VCaP (cell line): ENCODE measurements around the gene TRPC4.
"Not testable (repeated sequence)": the region's sequence is repeated elsewhere in the genome, so short reads cannot be mapped to it uniquely, and the experiment has no call there.

Experiments used
- H3K27ac ChIP-seq: fragments of 450-650 bp; 2 replicates; pipeline ENCODE4 v1.5.1; 2017
- TF ChIP-seq, protein P1 (sequence below): fragments of 450-650 bp; conservative IDR thresholded peaks from 2 replicates; pipeline ENCODE4 v1.5.1; 2017; ENCODE audit warnings: mild to moderate bottlenecking, moderate library complexity

The TRPC4 gene

DNA sequence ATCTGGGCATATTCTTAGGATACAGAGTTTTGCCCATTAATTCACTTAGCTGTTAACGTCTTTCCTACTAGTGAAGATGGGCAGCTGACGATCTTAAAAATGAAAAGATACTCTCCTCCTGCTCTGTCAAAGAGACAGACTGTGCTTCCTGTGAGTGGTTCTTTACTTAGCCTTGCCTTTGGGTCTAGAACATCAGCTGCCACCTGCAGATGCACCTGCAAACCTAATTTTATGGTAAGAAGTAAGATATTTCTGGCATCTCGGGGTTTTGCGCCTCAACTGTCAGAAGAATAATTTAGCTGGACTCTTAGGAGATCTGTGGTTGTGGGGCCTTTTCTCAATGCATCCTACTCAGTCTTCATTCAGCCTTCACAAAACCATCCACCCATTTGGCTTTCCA is 36.2 kb downstream of the TRPC4 start:
- TF ChIP-seq, protein P1, sequence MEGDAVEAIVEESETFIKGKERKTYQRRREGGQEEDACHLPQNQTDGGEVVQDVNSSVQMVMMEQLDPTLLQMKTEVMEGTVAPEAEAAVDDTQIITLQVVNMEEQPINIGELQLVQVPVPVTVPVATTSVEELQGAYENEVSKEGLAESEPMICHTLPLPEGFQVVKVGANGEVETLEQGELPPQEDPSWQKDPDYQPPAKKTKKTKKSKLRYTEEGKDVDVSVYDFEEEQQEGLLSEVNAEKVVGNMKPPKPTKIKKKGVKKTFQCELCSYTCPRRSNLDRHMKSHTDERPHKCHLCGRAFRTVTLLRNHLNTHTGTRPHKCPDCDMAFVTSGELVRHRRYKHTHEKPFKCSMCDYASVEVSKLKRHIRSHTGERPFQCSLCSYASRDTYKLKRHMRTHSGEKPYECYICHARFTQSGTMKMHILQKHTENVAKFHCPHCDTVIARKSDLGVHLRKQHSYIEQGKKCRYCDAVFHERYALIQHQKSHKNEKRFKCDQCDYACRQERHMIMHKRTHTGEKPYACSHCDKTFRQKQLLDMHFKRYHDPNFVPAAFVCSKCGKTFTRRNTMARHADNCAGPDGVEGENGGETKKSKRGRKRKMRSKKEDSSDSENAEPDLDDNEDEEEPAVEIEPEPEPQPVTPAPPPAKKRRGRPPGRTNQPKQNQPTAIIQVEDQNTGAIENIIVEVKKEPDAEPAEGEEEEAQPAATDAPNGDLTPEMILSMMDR = no peak
- H3K27ac ChIP-seq = no peak overlapping the region

DNA sequence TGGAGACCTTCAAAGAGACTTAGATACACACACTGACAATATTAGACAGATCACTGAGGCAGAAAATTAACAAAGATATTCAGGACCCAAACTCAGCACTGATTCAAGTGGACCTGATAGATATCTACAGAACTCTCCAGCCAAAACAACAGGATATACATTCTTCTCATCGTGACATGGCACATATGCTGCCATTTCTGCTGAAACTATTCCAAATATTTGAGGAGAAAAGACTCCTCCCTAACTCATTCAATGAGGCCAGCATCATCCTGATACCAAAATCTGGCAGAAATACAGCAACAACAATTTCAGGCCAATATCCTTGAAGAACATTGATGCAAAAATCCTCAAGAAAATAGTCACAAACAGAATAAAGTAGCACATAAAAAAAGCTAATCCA is 53.3 kb downstream of the TRPC4 start:
- TF ChIP-seq, protein P1 = no peak
- H3K27ac ChIP-seq = no peak overlapping the region

DNA sequence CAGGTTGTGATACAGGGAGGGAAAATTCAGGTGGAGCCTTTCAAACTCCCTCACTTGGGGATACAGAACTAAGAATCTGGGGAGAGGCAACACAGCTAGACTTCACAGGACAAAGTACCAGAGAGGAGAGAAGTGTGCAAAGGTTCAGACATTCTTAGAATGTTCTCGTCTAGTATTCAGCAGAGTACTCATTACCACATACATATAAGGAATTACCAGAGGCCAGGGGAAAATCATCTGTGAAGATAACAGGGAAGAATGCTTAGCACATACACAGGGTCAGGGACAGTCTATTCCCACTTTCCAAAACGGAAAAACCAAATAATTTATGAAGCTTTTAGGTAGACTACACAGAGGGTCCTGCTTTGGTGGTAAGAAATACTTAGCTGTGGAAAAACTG is 58.1 kb downstream of the TRPC4 start:
- TF ChIP-seq, protein P1 = no peak
- no peak overlapping the region for H3K27ac ChIP-seq

DNA sequence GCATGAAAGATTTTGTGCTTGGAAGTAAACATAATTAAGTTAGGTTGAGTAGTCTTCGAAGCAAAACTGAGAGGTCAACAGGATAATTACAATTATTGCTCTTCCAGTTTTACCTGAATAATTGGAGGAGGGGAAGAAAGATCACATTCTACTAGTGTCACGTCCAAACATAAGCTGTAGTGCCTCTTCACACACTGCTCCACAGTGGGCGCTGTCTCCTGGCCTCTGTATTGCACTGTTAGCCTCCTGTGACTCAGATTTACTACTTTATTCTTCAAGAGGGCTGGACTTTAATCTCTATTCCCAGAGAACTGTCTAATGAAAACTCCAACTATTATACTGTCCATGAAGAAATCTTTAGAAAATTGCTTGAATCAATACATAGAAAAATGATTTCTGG is 62.9 kb downstream of the TRPC4 start:
- H3K27ac ChIP-seq = no peak overlapping the region
- TF ChIP-seq, protein P1 = no peak

DNA sequence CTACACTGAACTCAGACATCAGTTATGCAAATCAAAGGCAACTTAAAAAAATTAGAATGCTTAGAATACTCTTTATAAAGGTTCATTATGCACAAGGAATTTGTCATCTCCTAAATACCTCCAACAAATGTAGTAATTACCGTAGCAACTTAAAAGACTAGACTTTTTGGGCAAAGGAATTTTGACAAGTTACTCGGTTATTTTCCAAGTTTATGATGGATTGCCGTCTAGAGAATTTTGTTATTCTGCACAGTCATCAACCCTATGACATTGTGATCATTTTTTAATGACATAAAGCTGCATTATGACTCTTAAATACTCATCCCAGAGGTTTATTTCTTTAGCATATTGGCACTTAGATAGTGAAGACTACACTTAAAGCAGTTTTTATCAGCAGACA is 71.9 kb downstream of the TRPC4 start:
- TF ChIP-seq, protein P1 = no peak
- no peak overlapping the region for H3K27ac ChIP-seq

DNA sequence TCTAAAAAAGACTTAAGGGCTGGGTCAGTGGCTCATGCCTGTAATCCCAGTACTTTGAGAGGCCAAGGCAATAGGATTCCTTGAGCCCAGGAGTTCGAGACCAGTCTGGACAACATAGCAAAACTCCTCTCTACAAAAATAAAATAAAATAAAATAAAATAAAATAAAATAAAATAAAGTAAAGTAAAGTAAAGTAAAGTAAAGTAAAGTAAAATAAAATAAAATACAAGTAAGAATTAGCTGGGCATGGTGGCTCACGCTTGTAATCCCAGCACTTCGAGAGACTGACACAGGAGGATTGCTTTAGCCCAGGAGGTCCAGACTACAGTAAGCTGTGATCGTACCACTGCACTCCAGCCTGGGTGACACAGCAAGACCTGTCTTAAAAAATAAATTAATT is 72.8 kb downstream of the TRPC4 start:
- not testable (repeated sequence) for H3K27ac ChIP-seq

DNA sequence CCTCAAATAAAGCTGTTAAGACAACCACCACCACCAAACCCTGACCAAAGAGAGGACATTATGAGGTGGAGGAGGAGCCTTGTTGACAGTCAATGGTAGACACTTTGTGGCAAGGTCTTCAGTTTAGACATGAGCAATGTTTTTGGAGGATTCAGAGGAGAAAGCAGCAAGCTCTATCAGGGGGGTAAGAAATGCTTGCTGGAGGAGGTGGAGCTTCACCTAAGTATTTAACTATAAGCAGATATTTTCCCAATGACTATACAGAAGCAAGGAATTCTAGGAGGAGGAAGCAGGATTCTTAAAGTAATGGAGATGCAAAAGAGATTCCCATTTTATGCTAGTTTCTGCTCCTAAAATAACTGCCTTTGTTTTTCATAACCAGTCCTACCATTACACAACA is 74.2 kb downstream of the TRPC4 start:
- H3K27ac ChIP-seq = no peak overlapping the region
- TF ChIP-seq, protein P1 = no peak

DNA sequence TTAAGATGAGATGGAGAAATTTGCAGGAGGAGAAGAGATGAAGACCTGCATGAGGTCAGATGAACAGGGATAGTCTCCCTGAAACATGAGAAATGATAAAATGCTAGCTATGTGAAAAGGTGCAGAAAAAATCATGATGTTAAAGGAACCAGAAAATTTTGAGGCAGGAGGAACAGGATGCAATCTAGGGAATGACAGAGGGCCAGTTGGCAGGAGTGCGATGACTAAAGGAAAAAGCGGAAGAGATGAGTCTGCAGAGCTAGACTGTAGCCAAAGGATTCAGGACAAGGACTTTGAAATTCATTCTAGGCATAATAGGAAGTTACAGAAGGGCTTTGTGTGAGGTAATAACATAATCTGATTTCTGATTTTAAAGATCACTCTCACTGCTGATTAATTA is 77.9 kb downstream of the TRPC4 start:
- H3K27ac ChIP-seq = no peak overlapping the region
- TF ChIP-seq, protein P1 = no peak
